ENCODE results near the gene ATP5PB. TPM values are rescaled to one million over a fixed set of nuclear protein-coding genes. Genes with fewer than 3 reads are reported as not detected.

Gene ATP5PB
- total and polyA plus RNA-seq, 4 donors: 194 to 256 (median 203) TPM

GRCh38 chr1:111507411-111508201 lies 58.3 kb downstream of the ATP5PB start:
- no peak for TF ChIP-seq CTCF (IDR thresholded peaks at IDR 0.05; ENCODE audit: control extremely low read depth, extremely low read depth)
- 3 to 6% methylated on average over 15 of the region's 15 CpGs for WGBS, 2 donors
- H3K9me3 ChIP-seq (ENCODE audit: control insufficient read depth in 4 of 4, insufficient read depth in 3 of 4, low read length in 3 of 4): no peaks in the 10 kb centered on the region
- H3K27ac ChIP-seq (ENCODE audit: low read depth in 1 of 2, low read length in 1 of 2): peak overlapping the region; percentile 88 to 99
- peak; percentile 74 to 81 (median 76) for DNase-seq
- H3K4me3 ChIP-seq: peak overlapping the region; percentile 2
- no peaks in the 10 kb centered on the region for H3K27me3 ChIP-seq (ENCODE audit: control insufficient read depth in 3 of 3, insufficient read depth in 3 of 3, low read length in 2 of 3)
- peak; percentile 60 for ATAC-seq (ENCODE audit: insufficient read depth, low FRiP score)
- H3K9ac ChIP-seq (ENCODE audit: insufficient read depth in 1 of 2, low read length in 2 of 2): no peak overlapping the region
- H3K36me3 ChIP-seq (ENCODE audit: control insufficient read depth in 4 of 4, insufficient read depth in 4 of 4, low read length in 4 of 4): no peaks in the 10 kb centered on the region
- peaks cover 7 to 24% (median 14%) of the 10 kb centered on the region in 5 donors for H3K4me1 ChIP-seq (ENCODE audit: control insufficient read depth in 5 of 5, insufficient read depth in 5 of 5, low read length in 5 of 5)

DNA sequence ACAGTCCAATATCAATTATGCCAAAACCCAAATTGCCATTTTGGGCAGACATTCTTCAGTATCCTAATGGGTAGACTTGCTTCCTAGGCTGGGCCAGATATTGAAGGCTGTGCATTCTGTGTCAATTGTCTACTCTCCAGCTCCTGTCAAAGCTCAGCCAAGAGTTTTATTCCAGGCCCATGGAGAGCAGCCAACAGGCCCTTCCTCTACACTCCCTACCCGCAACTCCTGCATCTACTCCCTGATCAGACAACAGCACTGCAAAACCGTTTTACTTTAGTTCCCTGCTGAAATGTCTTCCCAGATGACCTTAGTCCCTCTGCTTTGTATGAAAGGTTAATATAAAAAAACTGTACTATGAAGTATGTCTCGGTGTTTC lies 60.7 kb downstream of the ATP5PB start:
- Histone ChIP-seq H3K27me3 (ENCODE audit: control insufficient read depth in 3 of 3, insufficient read depth in 3 of 3, low read length in 2 of 3) (no peaks in the 10 kb centered on the region), H3K36me3 (ENCODE audit: control insufficient read depth in 4 of 4, insufficient read depth in 4 of 4, low read length in 4 of 4) (no peaks in the 10 kb centered on the region), H3K27ac (ENCODE audit: low read depth in 1 of 2, low read length in 1 of 2) (no peak overlapping the region), H3K9me3 (ENCODE audit: control insufficient read depth in 4 of 4, insufficient read depth in 3 of 4, low read length in 3 of 4) (no peaks in the 10 kb centered on the region), H3K9ac (ENCODE audit: insufficient read depth in 1 of 2, low read length in 2 of 2) (no peak overlapping the region), H3K4me1 (ENCODE audit: control insufficient read depth in 5 of 5, insufficient read depth in 5 of 5, low read length in 5 of 5) (peaks cover 9 to 35% (median 23%) of the 10 kb centered on the region in 5 donors), H3K4me3 (no peak overlapping the region)
- DNase-seq (peak; percentile 58 to 83 (median 77)), ATAC-seq (ENCODE audit: insufficient read depth, low FRiP score) (no peak)
- 47 to 67% methylated on average over 3 of the region's 3 CpGs for WGBS, 2 donors
- TF ChIP-seq CTCF (IDR thresholded peaks at IDR 0.05; ENCODE audit: control extremely low read depth, extremely low read depth): no peak

GRCh38 chr1:111511370-111511769 lies 62.1 kb downstream of the ATP5PB start:
- WGBS, 2 donors: 66 to 69% methylated on average over 3 of the region's 3 CpGs
- TF ChIP-seq CTCF (IDR thresholded peaks at IDR 0.05; ENCODE audit: control extremely low read depth, extremely low read depth): no peak
- Histone ChIP-seq H3K36me3 (ENCODE audit: control insufficient read depth in 4 of 4, insufficient read depth in 4 of 4, low read length in 4 of 4) (no peaks in the 10 kb centered on the region), H3K27me3 (ENCODE audit: control insufficient read depth in 3 of 3, insufficient read depth in 3 of 3, low read length in 2 of 3) (no peaks in the 10 kb centered on the region), H3K4me3 (no peak overlapping the region), H3K4me1 (ENCODE audit: control insufficient read depth in 5 of 5, insufficient read depth in 5 of 5, low read length in 5 of 5) (peaks cover 14 to 49% (median 29%) of the 10 kb centered on the region in 5 donors), H3K27ac (ENCODE audit: low read depth in 1 of 2, low read length in 1 of 2) (no peak overlapping the region), H3K9me3 (ENCODE audit: control insufficient read depth in 4 of 4, insufficient read depth in 3 of 4, low read length in 3 of 4) (no peaks in the 10 kb centered on the region), H3K9ac (ENCODE audit: insufficient read depth in 1 of 2, low read length in 2 of 2) (no peak overlapping the region)
- ATAC-seq (ENCODE audit: insufficient read depth, low FRiP score) (no peak), DNase-seq (no peak)

Small RNAs within 50 kb of the gene (small RNA-seq; reads per million reads assigned to genes)
- gene RF00019 (ENCODE audit: low replicate concordance): not detected
- gene RNU6-792P (ENCODE audit: low replicate concordance): not detected

Other genes with a start within 250 kb of the ATP5PB start
- 10 to 100 TPM; 39.3 to 61.6 TPM for gene DENND2D, start 248.8 kb upstream of the ATP5PB start, total RNA-seq
- gene DENND2D, start 248.8 kb upstream of the ATP5PB start, polyA plus RNA-seq: 10 to 100 TPM; 49.5 to 71.7 TPM
- gene CHI3L2, start 221.8 kb upstream of the ATP5PB start, total RNA-seq: 100 to 1,000 TPM in 1 of 2 donors, 10 to 100 TPM in 1; 30.1 to 298 TPM
- gene CHI3L2, start 221.8 kb upstream of the ATP5PB start, polyA plus RNA-seq: 100 to 1,000 TPM in 1 of 2 donors, 10 to 100 TPM in 1; 75.6 to 206 TPM
- gene CHIA, start 158.6 kb upstream of the ATP5PB start, total RNA-seq: 10 to 100 TPM in 1 of 2 donors, 1 to 10 TPM in 1; 2.2 to 11.4 TPM
- 1 to 10 TPM in 1 of 2 donors, under 1 TPM in 1; 0.47 to 2.6 TPM for gene CHIA, start 158.6 kb upstream of the ATP5PB start, polyA plus RNA-seq
- 1 to 10 TPM; 1.6 to 3.6 TPM for gene OVGP1, start 21.7 kb upstream of the ATP5PB start, total RNA-seq
- gene OVGP1, start 21.7 kb upstream of the ATP5PB start, polyA plus RNA-seq: 1 to 10 TPM in 1 of 2 donors, under 1 TPM in 1; 0.76 to 1.9 TPM
- 10 to 100 TPM; 21.4 to 36.8 TPM for gene WDR77, start 208 bp upstream of the ATP5PB start, total RNA-seq
- 10 to 100 TPM; 21.3 to 37.1 TPM for gene WDR77, start 208 bp upstream of the ATP5PB start, polyA plus RNA-seq
- gene C1orf162, start 24.5 kb downstream of the ATP5PB start, total RNA-seq: 10 to 100 TPM in 1 of 2 donors, 1 to 10 TPM in 1; 6.0 to 67.7 TPM
- gene C1orf162, start 24.5 kb downstream of the ATP5PB start, polyA plus RNA-seq: 100 to 1,000 TPM; 111 to 121 TPM
- gene ADORA3, start 54.2 kb downstream of the ATP5PB start, total RNA-seq: 1 to 10 TPM; 1.1 to 5.6 TPM
- 10 to 100 TPM in 1 of 2 donors, 1 to 10 TPM in 1; 2.2 to 10.3 TPM for gene ADORA3, start 54.2 kb downstream of the ATP5PB start, polyA plus RNA-seq
- gene TMIGD3, start 54.2 kb downstream of the ATP5PB start, total RNA-seq: 1 to 10 TPM; 1.6 to 3.9 TPM
- gene TMIGD3, start 54.2 kb downstream of the ATP5PB start, polyA plus RNA-seq: 10 to 100 TPM in 1 of 2 donors, 1 to 10 TPM in 1; 4.2 to 34.6 TPM
- gene RAP1A, start 170.3 kb downstream of the ATP5PB start, total RNA-seq: 10 to 100 TPM; 64.5 to 82.9 TPM
- gene RAP1A, start 170.3 kb downstream of the ATP5PB start, polyA plus RNA-seq: 10 to 100 TPM; 72.2 to 97.3 TPM